ENCODE results near the gene ZNF823. TPM values are rescaled to one million over a fixed set of nuclear protein-coding genes. Genes with fewer than 3 reads are reported as not detected.

The ZNF823 gene
- total and polyA plus RNA-seq, 2 of the 13 experiments (the other 11 are each of a cell fraction or from before 2014, with no cell fraction given): 5.7 to 11.7 TPM

GRCh38 chr19:11738746-11739620, at the start of gene ZNF823 (continued):
- TF ChIP-seq MED8 (CRISPR knock-in tag; IDR thresholded peaks at IDR 0.05; ENCODE audit: insufficient replicate concordance) (no peak), CCAR2 (optimal IDR thresholded peaks at IDR 0.05; ENCODE audit: low read depth, low read length) (no peak), ELF4 (CRISPR knock-in tag; IDR thresholded peaks at IDR 0.05; ENCODE audit: borderline replicate concordance) (peak; percentile 75; the same call in 1 of the 2 replicates), TCF7 (IDR thresholded peaks at IDR 0.05; ENCODE audit: low read depth) (peak; percentile 87), MAZ (IDR thresholded peaks at IDR 0.05; ENCODE audit: borderline replicate concordance, low read depth, low read length) (peak; percentile 67), MAZ (CRISPR knock-in tag; IDR thresholded peaks at IDR 0.05; ENCODE audit: low read depth) (peak; percentile 74; the same call in 1 of the 2 replicates), ARID2 (CRISPR knock-in tag; IDR thresholded peaks at IDR 0.05; ENCODE audit: borderline replicate concordance) (peak; percentile 53; the same call in 1 of the 2 replicates), PBX2 (CRISPR knock-in tag; IDR thresholded peaks at IDR 0.05) (peak; percentile 93), GATA4 (IDR thresholded peaks at IDR 0.05; ENCODE audit: borderline replicate concordance, low read depth) (0 out of 2 replicates have a peak, but pooled peaks have one; percentile 7), POGZ (CRISPR knock-in tag; IDR thresholded peaks at IDR 0.05) (0 out of 2 replicates have a peak, but pooled peaks have one; percentile 46), ZNF687 (CRISPR knock-in tag; IDR thresholded peaks at IDR 0.05) (peak; percentile 62), YEATS2 (CRISPR knock-in tag; IDR thresholded peaks at IDR 0.05; ENCODE audit: borderline replicate concordance) (peak; percentile 68; the same call in 1 of the 2 replicates), ZKSCAN8 (CRISPR knock-in tag; IDR thresholded peaks at IDR 0.05; ENCODE audit: borderline replicate concordance) (peak; percentile 72; the same call in 1 of the 2 replicates), ATF1 (CRISPR knock-in tag; IDR thresholded peaks at IDR 0.05) (peak; percentile 89), SALL2 (CRISPR knock-in tag; IDR thresholded peaks at IDR 0.05) (no peak), KAT8 (CRISPR knock-in tag; IDR thresholded peaks at IDR 0.05) (peak; percentile 91), ZSCAN25 (CRISPR knock-in tag; IDR thresholded peaks at IDR 0.05) (peak; percentile 90), SMAD3 (CRISPR knock-in tag; IDR thresholded peaks at IDR 0.05) (0 out of 2 replicates have a peak, but pooled peaks have one; percentile 35), FOSL1 (CRISPR knock-in tag; IDR thresholded peaks at IDR 0.05; ENCODE audit: borderline replicate concordance) (no peak), ZNF704 (CRISPR knock-in tag; IDR thresholded peaks at IDR 0.05; ENCODE audit: borderline replicate concordance) (no peak), MXD1 (CRISPR knock-in tag; IDR thresholded peaks at IDR 0.05) (no peak), WIZ (CRISPR knock-in tag; IDR thresholded peaks at IDR 0.05) (no peak)
